NB4 (cell line): Measurements from ENCODE around the gene CDH7.

Source experiments
- DNase-seq: peaks from one replicate; pipeline ENCODE4 v3.0.0; 2010; ENCODE audit warnings: low read depth
- H3K4me3 ChIP-seq: one replicate; pipeline ENCODE4 v1.5.1; 2011; ENCODE audit warnings: mild to moderate bottlenecking, low read depth, low read length, moderate library complexity
- CTCF ChIP-seq: IDR thresholded peaks from one replicate; pipeline ENCODE4 v1.5.1; 2012; ENCODE audit warnings: low read depth, low read length
- MAX ChIP-seq: IDR thresholded peaks from 2 replicates; pipeline ENCODE4 v1.6.1; 2011; ENCODE audit warnings: low read depth, low read length
- MYC ChIP-seq: IDR thresholded peaks from 2 replicates; pipeline ENCODE4 v1.6.1; 2011; ENCODE audit warnings: low read depth, low read length
- POLR2A ChIP-seq: IDR thresholded peaks from 2 replicates; pipeline ENCODE4 v1.6.1; 2011; ENCODE audit warnings: mild to moderate bottlenecking; ENCODE audit not compliant: insufficient read length; ENCODE audit errors: extremely low read depth

The CDH7 gene

GRCh38 chr18:65751155-65752085, 608 bp downstream of the CDH7 start:
- TF ChIP-seq MYC (no peak), CTCF (no peak), MAX (no peak), POLR2A (no peak)
- H3K4me3 ChIP-seq: no peak overlapping the region
- DNase-seq: no peak

- TF ChIP-seq POLR2A (no peak), MAX (no peak), CTCF (no peak), MYC (no peak)
- H3K4me3 ChIP-seq: no peak overlapping the region
- DNase-seq: no peak
Measured at GRCh38 chr18:65752625-65753325, 2.0 kb downstream of the CDH7 start.

- DNase-seq: peak; percentile 68
- TF ChIP-seq MAX (no peak), CTCF (peak; percentile 48)
- H3K4me3 ChIP-seq: no peak overlapping the region
Measured at GRCh38 chr18:65753520-65753919, 2.7 kb downstream of the CDH7 start.

- DNase-seq: peak; percentile 57
- TF ChIP-seq CTCF (no peak), MAX (no peak), MYC (no peak), POLR2A (no peak)
- H3K4me3 ChIP-seq: no peak overlapping the region
Measured at GRCh38 chr18:65754121-65754520, 3.3 kb downstream of the CDH7 start.

- H3K4me3 ChIP-seq: no peak overlapping the region
- no peak for TF ChIP-seq MAX
- no peak for TF ChIP-seq POLR2A
Measured at GRCh38 chr18:65755616-65756015, 4.8 kb downstream of the CDH7 start.

GRCh38 chr18:65760457-65760856, 9.6 kb downstream of the CDH7 start:
- DNase-seq: no peak
- TF ChIP-seq POLR2A: no peak
- TF ChIP-seq MYC: no peak
- TF ChIP-seq CTCF: no peak
- TF ChIP-seq MAX: no peak
- H3K4me3 ChIP-seq: no peak overlapping the region

More at GRCh38 chr18:65755616-65756015, 4.8 kb downstream of the CDH7 start:
- DNase-seq: no peak
